ENCODE measurements around the gene RREB1.

GRCh38 chr6:7073082-7073820, 34.5 kb upstream of the RREB1 start:
- TF ChIP-seq CTCF (conservative IDR thresholded peaks at IDR 0.05; ENCODE audit: low read depth, low read length) (no peak), EZH2 (IDR thresholded peaks at IDR 0.05; ENCODE audit: borderline replicate concordance, low read depth, low read length, poor library complexity, severe bottlenecking) (no peak)
